GM18873 (cell line): Measurements from ENCODE around the gene PDZD4.

Source experiments
- ATAC-seq: cut with Tn5 transposase; IDR thresholded peaks from one replicate; pipeline ENCODE4 v1.9.1; 2021; ENCODE audit warnings: mild to moderate bottlenecking, moderate library complexity, moderate number of reproducible peaks; ENCODE audit not compliant: unreplicated experiment, low FRiP score

Gene PDZD4

GRCh38 chrX:153776120-153776599 is 54.2 kb downstream of the PDZD4 start:
- no peak for ATAC-seq

GRCh38 chrX:153775293-153776119 is 54.8 kb downstream of the PDZD4 start:
- no peak for ATAC-seq

- ATAC-seq, result no peak
Measured at GRCh38 chrX:153774576-153775292, 55.6 kb downstream of the PDZD4 start.

GRCh38 chrX:153773741-153774575 is 56.4 kb downstream of the PDZD4 start:
- no peak for ATAC-seq

- ATAC-seq, result no peak
Measured at GRCh38 chrX:153773218-153773611, 57.1 kb downstream of the PDZD4 start.

GRCh38 chrX:153772316-153773217 is 57.8 kb downstream of the PDZD4 start:
- ATAC-seq, result no peak

GRCh38 chrX:153771415-153772315 is 58.7 kb downstream of the PDZD4 start:
- ATAC-seq, result no peak

GRCh38 chrX:153770601-153771414 is 59.5 kb downstream of the PDZD4 start:
- no peak for ATAC-seq

- no peak for ATAC-seq
Measured at GRCh38 chrX:153769865-153770600, 60.3 kb downstream of the PDZD4 start.

- no peak for ATAC-seq
Measured at GRCh38 chrX:153769158-153769864, 61.0 kb downstream of the PDZD4 start.

- ATAC-seq, result no peak
Measured at GRCh38 chrX:153768311-153769157, 61.8 kb downstream of the PDZD4 start.

- no peak for ATAC-seq
Measured at GRCh38 chrX:153767674-153768055, 62.7 kb downstream of the PDZD4 start.

- no peak for ATAC-seq
Measured at GRCh38 chrX:153766871-153767673, 63.3 kb downstream of the PDZD4 start.

- no peak for ATAC-seq
Measured at GRCh38 chrX:153766098-153766817, 64.1 kb downstream of the PDZD4 start.
